Osteocyte (in vitro differentiated cells): ENCODE data around the gene EEF1G. TPM values are rescaled to one million over a fixed set of nuclear protein-coding genes. Genes with fewer than 3 reads are reported as not detected.
"Not testable (repeated sequence)": the region's sequence is repeated elsewhere in the genome, so short reads cannot be mapped to it uniquely, and the experiment has no call there.

ENCODE experiments used
- DNase-seq: peaks from one replicate; pipeline ENCODE4 v3.0.0; 2021; ENCODE audit warnings: mixed read lengths; ENCODE audit not compliant: unreplicated experiment; ENCODE audit errors: extremely low spot score
- H3K27ac Mint-ChIP-seq: one replicate; pipeline ENCODE4 v1.8.0; 2021; ENCODE audit warnings: mild to moderate bottlenecking, mixed read lengths; ENCODE audit not compliant: unreplicated experiment
- H3K27me3 Mint-ChIP-seq: one replicate; pipeline ENCODE4 v1.8.0; 2021; ENCODE audit warnings: mixed read lengths; ENCODE audit not compliant: unreplicated experiment
- H3K36me3 Mint-ChIP-seq: one replicate; pipeline ENCODE4 v1.8.0; 2021; ENCODE audit warnings: mixed read lengths; ENCODE audit not compliant: unreplicated experiment
- H3K4me1 Mint-ChIP-seq: one replicate; pipeline ENCODE4 v1.8.0; 2021; ENCODE audit warnings: mixed read lengths; ENCODE audit not compliant: unreplicated experiment
- H3K4me3 Mint-ChIP-seq: one replicate; pipeline ENCODE4 v1.8.0; 2021; ENCODE audit warnings: mild to moderate bottlenecking, moderate library complexity, mixed read lengths; ENCODE audit not compliant: unreplicated experiment
- H3K9me3 Mint-ChIP-seq: one replicate; pipeline ENCODE4 v1.8.0; 2021; ENCODE audit warnings: mixed read lengths; ENCODE audit not compliant: unreplicated experiment
- CTCF ChIP-seq: fragments of 200-600 bp; sonication (generic); IDR thresholded peaks from 2 replicates; pipeline ENCODE4 v1.5.0; 2021; ENCODE audit warnings: antibody characterized with exemption, mild to moderate bottlenecking, moderate library complexity
- total RNA-seq: library from RNA; stranded (reverse); gene quantifications from 2 replicates; pipeline ENCODE4 v1.2.1, GENCODE V29; 2021

Gene EEF1G
- total RNA-seq, 1 donor from 2014 or later: 1,404 TPM

DNA sequence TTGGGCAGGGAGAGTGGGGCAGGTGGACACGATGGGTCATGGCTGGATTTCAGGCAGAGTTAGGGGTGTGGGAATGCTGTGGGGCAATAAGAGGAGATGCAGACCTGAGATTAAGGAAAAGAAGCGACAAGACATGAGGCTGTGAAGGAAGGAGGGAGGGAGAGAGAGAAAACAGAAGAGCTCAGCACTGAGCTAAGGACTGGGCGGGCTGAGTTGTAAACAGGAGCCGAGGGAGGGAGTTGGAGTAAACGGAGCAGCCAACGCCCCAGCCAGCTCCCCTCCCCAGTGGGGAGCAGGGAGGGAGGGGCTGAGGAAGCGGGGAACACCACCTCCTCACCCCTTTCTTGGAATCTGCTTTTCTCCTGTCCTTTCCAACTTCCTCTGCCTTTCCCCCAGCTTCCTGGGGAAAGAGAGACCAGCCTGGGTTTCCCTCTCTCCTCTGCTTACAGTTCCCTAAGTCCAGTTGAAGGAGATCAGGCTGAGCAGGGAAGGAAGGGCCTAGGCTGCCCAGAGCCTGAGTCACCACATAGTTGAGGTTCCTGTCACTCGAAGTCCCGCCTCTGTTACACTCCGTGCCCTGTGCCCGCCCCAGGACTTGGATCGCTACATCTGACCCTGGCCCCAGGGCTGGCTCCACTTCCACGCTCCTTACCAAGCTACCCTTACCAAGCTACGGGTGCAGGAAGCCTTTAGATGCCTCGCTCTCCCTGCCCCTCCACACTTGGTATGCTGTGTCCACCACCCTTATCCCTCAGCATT, 20.4 kb downstream of the EEF1G start:
- TF ChIP-seq CTCF: no peak
- Mint-ChIP-seq H3K36me3 (peaks cover 4% of the 10 kb centered on the region), H3K4me1 (peaks cover 66% of the 10 kb centered on the region), H3K27ac (peak overlapping the region; percentile 98), H3K27me3 (no peaks in the 10 kb centered on the region), H3K4me3 (peak overlapping the region; percentile 59), H3K9me3 (no peaks in the 10 kb centered on the region)
- no peak for DNase-seq

DNA sequence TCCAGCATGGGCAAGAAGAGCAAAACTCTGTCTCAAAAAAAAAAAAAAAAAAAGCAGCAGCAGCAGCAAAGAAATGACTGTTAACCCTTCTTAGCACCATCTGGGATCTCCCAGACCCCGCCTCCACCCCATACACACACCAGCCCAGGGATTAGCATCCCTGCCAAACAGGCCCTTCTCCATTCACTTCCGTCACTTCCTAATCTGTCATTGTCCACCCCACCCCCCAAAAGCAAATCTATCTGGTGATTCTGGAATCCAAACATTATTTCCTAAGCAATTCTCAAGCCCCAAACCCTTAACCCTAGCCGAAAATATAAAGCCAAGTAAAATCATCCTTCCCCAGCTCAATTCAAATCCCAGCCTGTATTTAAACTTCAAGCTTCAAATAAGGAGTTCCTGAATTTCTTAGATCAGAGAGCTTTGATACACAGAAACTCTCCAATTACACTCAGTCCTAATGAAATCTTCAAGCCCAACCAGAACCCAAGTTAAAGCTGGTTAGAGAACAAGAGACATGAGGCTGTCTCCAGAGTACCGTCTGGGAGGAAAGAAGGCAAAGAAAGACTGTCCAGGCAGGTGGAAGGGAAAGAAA, 21.1 kb downstream of the EEF1G start:
- H3K27me3 Mint-ChIP-seq: no peaks in the 10 kb centered on the region
- no peak for TF ChIP-seq CTCF
- peaks cover 4% of the 10 kb centered on the region for H3K36me3 Mint-ChIP-seq
- DNase-seq: no peak
- peak overlapping the region; percentile 59 for H3K4me3 Mint-ChIP-seq
- peak overlapping the region; percentile 98 for H3K27ac Mint-ChIP-seq
- peaks cover 72% of the 10 kb centered on the region for H3K4me1 Mint-ChIP-seq
- H3K9me3 Mint-ChIP-seq: no peaks in the 10 kb centered on the region

GRCh38 chr11:62550478-62550877, 23.2 kb downstream of the EEF1G start:
- H3K27ac Mint-ChIP-seq: peak overlapping the region; percentile 98
- not testable (repeated sequence) for H3K27me3 Mint-ChIP-seq, DNase-seq, H3K36me3 Mint-ChIP-seq, H3K9me3 Mint-ChIP-seq, H3K4me3 Mint-ChIP-seq
- H3K4me1 Mint-ChIP-seq: peaks cover 57% of the 10 kb centered on the region

DNA sequence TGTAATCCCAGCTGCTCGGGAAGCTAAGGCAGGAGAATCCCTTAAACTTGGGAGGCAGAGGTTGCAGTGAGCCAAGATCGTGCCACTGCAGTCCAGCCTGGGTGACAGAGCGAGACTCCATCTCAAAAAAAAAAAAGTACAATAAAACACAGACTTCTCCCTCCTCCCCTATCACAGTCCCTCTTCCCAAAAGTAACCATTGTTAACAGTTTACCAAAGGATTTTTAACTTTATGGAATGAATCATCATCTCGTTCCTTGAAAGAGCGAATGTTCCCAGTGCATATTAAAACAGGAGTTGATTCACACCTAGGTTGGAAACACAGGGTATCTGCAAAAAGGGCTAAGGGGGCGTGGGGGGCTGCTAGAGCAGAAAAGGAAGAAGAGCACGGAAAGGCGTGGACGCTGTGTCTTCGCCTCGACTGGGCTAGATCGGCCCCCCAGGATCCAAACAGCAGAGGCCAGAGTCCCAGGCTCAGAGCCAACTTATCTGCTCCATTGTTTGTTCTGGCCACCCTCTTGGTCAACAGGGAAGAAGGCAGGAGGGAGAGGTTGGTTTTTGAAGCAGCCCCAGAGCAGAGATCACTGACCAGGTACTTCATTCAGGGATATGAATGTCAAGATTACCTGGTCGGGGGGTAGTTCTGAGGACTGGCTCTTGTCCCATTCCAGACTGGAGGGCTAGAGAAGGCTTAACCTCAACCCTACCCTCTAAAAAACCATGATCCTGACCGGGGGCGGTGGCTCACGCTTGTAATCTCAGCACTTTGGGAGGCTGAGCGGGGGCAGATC, 25.0 kb downstream of the EEF1G start:
- no peak for DNase-seq
- Mint-ChIP-seq H3K4me1 (peaks cover 54% of the 10 kb centered on the region), H3K36me3 (no peaks in the 10 kb centered on the region), H3K9me3 (no peaks in the 10 kb centered on the region), H3K4me3 (no peak overlapping the region), H3K27me3 (no peaks in the 10 kb centered on the region), H3K27ac (peak overlapping the region; percentile 1)
- TF ChIP-seq CTCF: no peak

- peaks cover 55% of the 10 kb centered on the region for H3K4me1 Mint-ChIP-seq
- H3K36me3 Mint-ChIP-seq: no peaks in the 10 kb centered on the region
- TF ChIP-seq CTCF: no peak
- H3K27ac Mint-ChIP-seq: peak overlapping the region; percentile 86
- no peak for DNase-seq
- H3K9me3 Mint-ChIP-seq: no peaks in the 10 kb centered on the region
- H3K27me3 Mint-ChIP-seq: no peaks in the 10 kb centered on the region
- peak overlapping the region; percentile 84 for H3K4me3 Mint-ChIP-seq
Observed at GRCh38 chr11:62547691-62548281, 25.9 kb downstream of the EEF1G start.
